Nephron progenitor cell (in vitro differentiated cells): Measurements from ENCODE around the gene MED10.

Experiments
- DNase-seq: peaks from one replicate; pipeline ENCODE4 v3.0.0; 2021
- H3K27ac Mint-ChIP-seq: 2 replicates; pipeline ENCODE4 v1.8.0; 2021; ENCODE audit warnings: mild to moderate bottlenecking, moderate library complexity, mixed read lengths
- H3K27me3 Mint-ChIP-seq: 2 replicates; pipeline ENCODE4 v1.8.0; 2021; ENCODE audit warnings: mild to moderate bottlenecking, low read depth, mixed read lengths; ENCODE audit not compliant: poor library complexity
- H3K36me3 Mint-ChIP-seq: 2 replicates; pipeline ENCODE4 v1.8.0; 2021; ENCODE audit warnings: low read depth, mixed read lengths
- H3K4me1 Mint-ChIP-seq: 2 replicates; pipeline ENCODE4 v1.8.0; 2021; ENCODE audit warnings: mixed read lengths
- H3K4me3 Mint-ChIP-seq: 2 replicates; pipeline ENCODE4 v1.8.0; 2021; ENCODE audit warnings: mild to moderate bottlenecking, moderate library complexity, mixed read lengths
- H3K9me3 Mint-ChIP-seq: 2 replicates; pipeline ENCODE4 v1.8.0; 2021; ENCODE audit warnings: mild to moderate bottlenecking, moderate library complexity, mixed read lengths
- CTCF ChIP-seq: fragments of 200-600 bp; sonication (generic); IDR thresholded peaks from 2 replicates; pipeline ENCODE4 v1.5.0; 2021; ENCODE audit warnings: antibody characterized with exemption

The MED10 gene

GRCh38 chr5:6377905-6378765, at the start of gene MED10:
Gene MED10, minus strand, starts transcription at chr5:6378547. Its CDS starts 64 bp downstream, at chr5:6378483.
- Mint-ChIP-seq H3K27ac (peak within 1 kb of the TSS; percentile 85), H3K36me3 (peaks cover 44% of the 10 kb centered on the region), H3K9me3 (no peaks in the 10 kb centered on the region), H3K4me1 (peaks cover 25% of the 10 kb centered on the region), H3K27me3 (no peaks in the 10 kb centered on the region), H3K4me3 (peak within 1 kb of the TSS; percentile 98)
- TF ChIP-seq CTCF, result no peak
- DNase-seq, result peak; percentile 97

- H3K36me3 Mint-ChIP-seq, result no peaks in the 10 kb centered on the region
- no peak overlapping the region for H3K4me3 Mint-ChIP-seq
- peaks cover 49% of the 10 kb centered on the region for H3K27me3 Mint-ChIP-seq
- no peak overlapping the region for H3K27ac Mint-ChIP-seq
- H3K9me3 Mint-ChIP-seq, result peaks cover 7% of the 10 kb centered on the region
- DNase-seq, result no peak
- no peaks in the 10 kb centered on the region for H3K4me1 Mint-ChIP-seq
- TF ChIP-seq CTCF, result no peak
Observed at GRCh38 chr5:6427694-6428093, 49.3 kb upstream of the MED10 start.

- Mint-ChIP-seq H3K27ac (no peak overlapping the region), H3K4me1 (no peaks in the 10 kb centered on the region), H3K36me3 (no peaks in the 10 kb centered on the region), H3K27me3 (peaks cover 51% of the 10 kb centered on the region), H3K9me3 (peaks cover 7% of the 10 kb centered on the region), H3K4me3 (no peak overlapping the region)
- TF ChIP-seq CTCF, result no peak
- DNase-seq, result no peak
Observed at GRCh38 chr5:6424700-6425099, 46.4 kb upstream of the MED10 start.

GRCh38 chr5:6424110-6424659, 45.8 kb upstream of the MED10 start:
- Mint-ChIP-seq H3K36me3 (no peaks in the 10 kb centered on the region), H3K9me3 (peaks cover 4% of the 10 kb centered on the region), H3K4me3 (no peak overlapping the region), H3K27ac (no peak overlapping the region), H3K27me3 (peaks cover 51% of the 10 kb centered on the region), H3K4me1 (no peaks in the 10 kb centered on the region)
- DNase-seq, result no peak
- TF ChIP-seq CTCF, result no peak

GRCh38 chr5:6423327-6424109, 45.2 kb upstream of the MED10 start:
- no peak for DNase-seq
- peaks cover 45% of the 10 kb centered on the region for H3K27me3 Mint-ChIP-seq
- no peak overlapping the region for H3K4me3 Mint-ChIP-seq
- H3K36me3 Mint-ChIP-seq, result no peaks in the 10 kb centered on the region
- H3K9me3 Mint-ChIP-seq, result peaks cover 6% of the 10 kb centered on the region
- no peak overlapping the region for H3K27ac Mint-ChIP-seq
- TF ChIP-seq CTCF, result no peak
- no peaks in the 10 kb centered on the region for H3K4me1 Mint-ChIP-seq
